ENCODE data around the gene WDR45.

WDR45 gene

GRCh38 chrX:49073601-49074575 lies 5.8 kb downstream of the WDR45 start, which contains the start of gene PRAF2:
PRAF2 (minus strand) TSS chrX:49074002; CDS start chrX:49073987, 15 bp downstream.
- peak; percentile 78 to 90 for DNase-seq

DNA sequence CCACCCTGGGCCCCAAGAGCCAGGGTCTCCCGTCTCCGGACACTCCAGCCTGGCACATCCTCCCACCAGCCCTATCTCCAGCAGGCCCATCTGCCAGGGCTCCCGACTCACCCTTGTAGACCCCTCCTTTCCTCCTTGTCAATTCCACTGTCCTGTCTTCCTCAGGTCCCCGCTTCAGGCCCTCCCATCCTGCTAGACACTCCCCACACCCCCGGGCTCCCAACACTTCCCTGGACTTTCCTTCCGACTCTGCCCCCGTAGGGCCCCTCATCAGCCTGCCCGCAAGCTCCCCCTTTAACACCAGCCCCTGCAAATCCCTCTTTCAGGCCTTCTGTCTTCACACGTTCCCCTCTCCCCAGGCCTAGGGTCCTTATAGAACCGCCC lies 7.0 kb downstream of the WDR45 start:
- no peak for DNase-seq

GRCh38 chrX:49071877-49072711 lies 7.6 kb downstream of the WDR45 start:
- no peak for DNase-seq

- DNase-seq, result no peak
Observed at GRCh38 chrX:49070988-49071387, 8.7 kb downstream of the WDR45 start.

DNA sequence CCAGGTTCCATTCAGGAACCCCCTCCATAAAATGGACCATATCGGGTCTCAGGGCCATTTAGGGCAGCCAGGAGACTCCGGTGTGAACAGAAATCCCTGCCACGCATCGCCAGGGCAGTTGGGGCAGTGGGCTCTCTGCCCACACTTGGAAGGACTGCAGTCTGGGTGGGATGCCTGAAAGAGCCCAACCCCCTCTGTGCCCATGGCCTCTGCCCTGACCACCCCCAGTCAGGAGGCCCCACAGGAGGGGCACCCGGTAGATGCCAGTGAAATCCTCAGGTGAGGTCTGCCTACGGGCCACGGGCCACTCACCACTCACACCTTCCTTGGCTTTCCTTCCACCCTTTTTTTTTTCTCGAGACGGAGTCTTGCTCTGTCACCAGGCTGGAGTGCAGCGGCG lies 10.6 kb downstream of the WDR45 start:
- DNase-seq, result no peak

GRCh38 chrX:49067285-49068120 lies 12.2 kb downstream of the WDR45 start:
- DNase-seq, result no peak

- no peak for DNase-seq
Observed at GRCh38 chrX:49066690-49067089, 13.0 kb downstream of the WDR45 start.

GRCh38 chrX:49066278-49066677 lies 13.4 kb downstream of the WDR45 start:
- DNase-seq, result no peak

DNA sequence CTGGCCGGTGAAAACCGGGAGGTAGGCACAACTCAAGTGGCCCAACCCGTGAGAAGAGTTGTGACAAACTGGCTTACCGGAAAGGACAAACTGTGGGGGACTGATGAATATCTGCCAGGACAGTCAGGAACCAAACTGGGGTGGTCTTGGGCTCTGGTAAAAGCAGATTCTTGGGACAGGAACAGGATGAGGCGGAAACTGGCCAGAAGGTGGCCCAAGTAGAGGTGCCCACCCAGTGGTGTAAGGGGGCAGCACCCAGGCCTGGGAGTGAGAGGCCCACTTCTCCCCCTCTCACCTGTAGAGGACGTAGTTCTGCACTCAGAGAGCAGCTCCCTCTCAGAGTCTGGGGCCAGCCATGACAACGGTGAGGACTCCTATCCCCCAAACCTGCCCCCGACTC lies 15.0 kb downstream of the WDR45 start:
- DNase-seq, result no peak

GRCh38 chrX:49064303-49064702 lies 15.4 kb downstream of the WDR45 start:
- no peak for DNase-seq

DNA sequence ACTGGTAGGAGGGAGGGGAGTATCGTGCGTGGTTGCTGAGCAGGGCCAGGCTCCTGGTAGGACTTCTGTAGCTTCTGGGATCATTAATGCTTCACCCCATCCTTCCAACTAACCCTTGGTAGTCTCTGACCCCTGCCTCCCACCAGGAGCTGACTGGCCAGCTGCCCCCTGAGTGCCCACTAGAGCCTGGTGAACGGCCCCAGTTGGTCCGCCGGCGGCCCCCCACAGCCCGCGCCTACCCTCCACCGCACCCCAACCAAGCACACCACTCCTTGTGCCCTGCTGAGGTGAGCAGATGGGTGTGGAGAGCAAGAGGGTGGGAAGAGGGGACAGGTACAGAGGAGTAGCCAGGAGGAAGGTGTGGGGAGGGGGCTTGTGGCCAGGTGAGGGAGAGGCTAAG lies 16.0 kb downstream of the WDR45 start:
- no peak for DNase-seq

DNA sequence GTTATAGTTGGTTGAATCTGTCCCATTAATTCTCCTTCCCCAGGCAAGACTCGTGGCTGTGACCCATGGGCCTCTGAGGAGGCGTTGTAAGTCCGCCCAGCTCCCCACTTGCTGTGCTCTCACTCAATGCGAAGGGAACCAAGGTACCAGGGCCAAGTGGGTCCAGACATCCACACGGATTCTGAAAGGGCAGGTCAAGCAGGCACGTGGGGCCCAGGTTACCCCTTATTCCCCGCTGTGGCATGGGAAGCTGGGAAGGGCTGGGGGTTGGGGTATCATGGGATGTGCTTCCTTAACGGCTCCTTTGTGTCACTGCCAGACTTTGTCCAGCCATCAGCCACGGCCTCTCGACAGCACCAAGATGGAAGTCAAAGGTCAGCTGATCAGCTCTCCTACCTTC lies 17.8 kb downstream of the WDR45 start:
- no peak for DNase-seq

DNA sequence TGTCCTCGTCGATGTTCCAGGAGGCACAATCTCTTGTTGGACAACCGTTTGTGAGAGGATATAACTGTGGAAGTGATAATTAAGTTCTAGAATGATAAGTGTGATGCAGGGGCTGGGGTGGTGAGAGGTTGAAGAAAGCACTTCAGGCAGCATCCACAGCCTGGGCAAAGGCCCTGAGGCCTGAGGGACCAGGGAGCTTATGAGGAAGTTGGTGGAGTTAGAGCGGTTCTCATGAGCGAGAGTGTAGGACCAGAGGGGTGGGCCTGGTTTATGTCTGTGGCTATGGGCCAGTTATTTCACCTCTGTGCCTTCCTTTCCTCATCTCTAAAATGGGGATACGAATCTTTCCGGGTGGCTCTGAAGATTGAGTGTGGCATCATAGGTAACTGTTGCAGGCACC lies 18.2 kb downstream of the WDR45 start:
- no peak for DNase-seq

DNA sequence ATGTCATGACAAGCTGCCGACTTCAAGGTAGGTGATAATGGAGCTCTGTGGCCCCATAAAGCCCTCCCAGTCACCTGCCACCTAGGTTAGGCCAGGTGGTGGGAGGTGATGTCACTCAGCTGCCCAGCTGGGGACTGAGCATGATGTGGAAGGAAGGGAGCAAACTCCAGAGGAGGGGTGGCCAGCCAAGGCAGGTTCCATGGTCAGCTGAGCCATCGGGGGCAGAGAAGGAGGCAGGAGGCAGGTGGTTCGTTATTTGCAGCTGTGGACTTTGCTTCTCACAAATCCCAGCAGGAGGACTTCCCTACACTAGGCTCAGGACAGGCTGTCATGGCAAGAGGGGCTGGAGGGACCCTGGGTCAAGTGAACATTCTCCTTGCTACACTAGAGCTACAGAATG lies 18.8 kb downstream of the WDR45 start:
- no peak for DNase-seq

DNA sequence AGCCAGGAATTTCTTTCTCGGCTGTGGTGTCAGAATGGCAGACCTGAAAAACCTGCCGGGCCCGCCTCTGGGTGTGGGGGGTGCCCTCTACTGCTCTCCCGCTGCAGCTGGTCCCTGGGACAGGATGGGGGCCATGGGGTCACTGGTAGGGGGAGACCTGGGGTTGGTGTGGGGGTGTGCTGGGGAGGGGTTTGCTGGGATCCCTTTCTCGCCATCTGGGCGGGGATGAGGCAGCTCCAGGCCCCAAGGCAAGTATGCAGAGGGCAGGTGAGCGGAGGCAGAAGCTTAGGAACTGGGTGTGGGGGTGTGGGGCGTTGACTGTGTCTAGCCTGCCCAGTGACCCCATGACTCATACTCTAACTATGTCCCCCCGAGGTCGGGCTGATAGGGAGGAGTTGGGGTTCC lies 20.0 kb downstream of the WDR45 start:
- no peak for DNase-seq

DNA sequence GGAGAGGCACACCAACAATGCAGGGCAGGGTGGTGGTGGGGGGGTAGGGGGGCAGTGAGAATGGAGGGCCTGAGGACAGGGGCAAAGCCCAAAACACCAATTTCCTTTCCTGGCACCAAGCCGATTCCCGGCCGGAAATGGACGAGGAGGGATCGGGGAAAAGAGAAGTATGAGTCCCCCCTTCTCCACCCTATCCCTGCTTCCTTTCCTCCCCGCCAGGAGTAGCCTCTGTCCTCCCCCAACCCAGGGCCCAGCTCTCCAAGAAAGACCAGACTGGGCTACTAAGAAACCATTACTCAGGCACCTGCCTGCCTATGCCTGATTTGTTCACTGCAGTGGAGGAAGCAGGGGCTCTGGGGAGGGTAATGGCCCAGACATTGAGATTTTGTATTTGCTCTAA lies 20.5 kb downstream of the WDR45 start:
- DNase-seq, result no peak

- DNase-seq, result no peak
Observed at GRCh38 chrX:49058794-49059193, 20.9 kb downstream of the WDR45 start, which contains the start of gene CCDC120. CCDC120 (plus strand) TSS chrX:49058999; CDS start chrX:49062042, 3,043 bp downstream.

GRCh38 chrX:49054073-49054762 lies 25.5 kb downstream of the WDR45 start:
- no peak for DNase-seq

DNA sequence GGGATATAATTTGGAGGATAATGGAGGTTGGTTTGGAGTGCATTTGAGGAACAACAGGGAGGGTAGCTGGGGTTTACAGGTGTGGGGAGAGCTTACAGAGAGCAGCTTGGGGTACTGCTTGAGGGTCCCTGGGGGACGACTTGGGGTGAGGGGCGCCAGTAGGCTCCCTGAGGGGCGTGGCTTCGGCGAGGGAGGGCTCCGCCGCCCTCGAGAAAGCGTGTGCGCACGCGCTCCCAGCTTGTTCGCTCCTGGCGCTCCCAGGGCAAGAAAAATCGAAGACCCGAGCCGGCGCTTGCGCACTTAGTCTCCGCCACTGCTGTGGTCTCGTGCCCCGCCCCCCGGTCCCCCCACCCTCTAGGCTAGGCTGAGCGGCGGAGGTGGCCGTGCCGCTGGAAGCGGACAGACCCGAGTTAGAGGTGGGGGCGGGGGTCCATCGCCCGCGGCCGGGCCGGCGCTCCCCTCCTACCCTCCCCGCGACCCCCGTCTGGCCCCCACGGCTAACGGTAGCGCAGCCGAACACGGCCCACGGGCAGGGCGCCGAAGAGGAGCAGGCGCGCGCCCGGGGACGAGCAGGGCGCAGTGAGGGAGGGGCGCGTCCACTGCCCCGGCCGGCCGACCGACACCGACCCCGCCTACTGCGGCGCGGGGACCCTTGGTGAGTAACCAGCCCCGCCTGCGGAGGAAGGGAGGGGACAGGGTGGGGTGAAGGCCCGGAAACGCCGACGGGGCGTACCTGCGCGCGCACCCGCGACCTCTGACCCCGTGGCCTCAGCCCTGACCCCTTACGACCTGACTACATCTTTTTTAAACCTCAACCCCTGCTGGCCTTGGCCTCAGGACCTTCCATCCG lies 26.2 kb downstream of the WDR45 start:
- peak; percentile 62 to 63 for DNase-seq

DNA sequence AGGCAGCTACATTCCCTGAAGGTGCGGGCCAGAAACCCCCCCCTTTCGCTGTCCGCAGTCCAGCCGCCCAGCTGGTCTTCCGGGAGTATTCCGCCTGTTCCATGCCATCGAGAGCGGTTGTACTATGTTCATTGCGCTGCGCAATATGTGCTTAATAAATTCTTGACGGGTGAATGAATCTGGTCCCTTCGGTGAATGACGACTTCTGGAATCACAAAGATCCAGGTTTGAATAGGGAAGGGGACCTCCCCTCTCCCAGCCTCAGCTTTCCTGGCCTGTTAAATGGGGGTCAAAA lies 35.8 kb downstream of the WDR45 start:
- no peak for DNase-seq

All from stimulated activated CD4-positive, alpha-beta T cell treated with anti-CD3 and anti-CD28 coated beads, Interleukin-4, amount 100 ng/mL, for 4 hours (primary cell).